ENCODE data around the gene PARD3.
"Not testable (repeated sequence)": the region's sequence is repeated elsewhere in the genome, so short reads cannot be mapped to it uniquely, and the experiment has no call there.

Gene PARD3

DNA sequence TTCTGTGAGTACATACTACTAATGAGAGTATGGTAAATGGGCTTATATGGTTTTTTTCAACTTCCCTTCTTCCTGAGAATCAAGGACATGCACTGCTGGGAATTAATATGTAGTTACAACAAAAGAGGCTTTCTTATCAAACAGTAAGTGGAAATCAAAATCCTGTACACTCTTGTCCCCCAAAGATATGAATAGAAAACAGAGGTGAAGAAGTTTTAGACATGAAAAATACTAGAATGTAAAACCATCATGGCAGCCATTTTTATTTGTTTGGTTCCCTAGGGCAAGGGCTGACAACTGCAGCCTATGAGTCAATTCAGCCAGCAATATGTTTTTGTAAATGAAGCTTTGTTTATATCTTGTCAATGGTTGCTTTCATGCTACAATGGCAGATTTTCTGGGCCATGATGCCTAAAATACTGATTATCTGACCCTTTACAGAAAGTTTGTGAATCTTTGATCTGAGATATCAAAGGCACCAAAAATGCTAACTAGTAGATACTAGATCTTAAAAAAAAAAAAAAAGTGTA, 422.4 kb downstream of the PARD3 start:
- DNase-seq: no peak
- Histone ChIP-seq H2BK120ac (ENCODE audit: insufficient read depth, low read length, poor library complexity) (no peak overlapping the region), H2AK5ac (ENCODE audit: low read length) (no peak overlapping the region), H3K9me3 (ENCODE audit: insufficient read depth, low read depth, low read length) (no peaks in the 10 kb centered on the region), H2BK12ac (ENCODE audit: low read length) (no peak overlapping the region), H3K4ac (ENCODE audit: low read depth, low read length) (no peak overlapping the region), H3K79me2 (ENCODE audit: control insufficient read depth, insufficient read depth, low read length, poor library complexity) (no peaks in the 10 kb centered on the region), H3K27me3 (ENCODE audit: insufficient read depth, low read length) (no peaks in the 10 kb centered on the region), H3K4me3 (ENCODE audit: low read depth, low read length) (no peak overlapping the region), H3K4me1 (ENCODE audit: control insufficient read depth in 1 of 2, insufficient read depth in 2 of 2, low read length in 2 of 2) (no peaks in the 10 kb centered on the region), H3K4me2 (ENCODE audit: low read length) (no peak overlapping the region), H3K14ac (ENCODE audit: low read length) (no peak overlapping the region), H4K91ac (ENCODE audit: low read depth, low read length) (no peak overlapping the region), H3K18ac (ENCODE audit: low read length) (no peak overlapping the region), H3K23ac (ENCODE audit: low read length) (no peak overlapping the region), H4K8ac (ENCODE audit: low read depth, low read length) (no peak overlapping the region), H2BK5ac (ENCODE audit: low read depth, low read length, poor library complexity) (no peak overlapping the region), H3K9ac (ENCODE audit: low read length) (no peak overlapping the region), H3K36me3 (ENCODE audit: control insufficient read depth in 1 of 2, insufficient read depth in 2 of 2, low read length in 2 of 2) (no peaks in the 10 kb centered on the region), H4K12ac (ENCODE audit: low read depth, low read length) (no peak overlapping the region), H3K79me1 (ENCODE audit: low read length) (no peaks in the 10 kb centered on the region), H3K27ac (ENCODE audit: low read depth, low read length) (no peak overlapping the region), H2AFZ (ENCODE audit: insufficient read depth, low read length, poor library complexity) (no peak overlapping the region)

DNA sequence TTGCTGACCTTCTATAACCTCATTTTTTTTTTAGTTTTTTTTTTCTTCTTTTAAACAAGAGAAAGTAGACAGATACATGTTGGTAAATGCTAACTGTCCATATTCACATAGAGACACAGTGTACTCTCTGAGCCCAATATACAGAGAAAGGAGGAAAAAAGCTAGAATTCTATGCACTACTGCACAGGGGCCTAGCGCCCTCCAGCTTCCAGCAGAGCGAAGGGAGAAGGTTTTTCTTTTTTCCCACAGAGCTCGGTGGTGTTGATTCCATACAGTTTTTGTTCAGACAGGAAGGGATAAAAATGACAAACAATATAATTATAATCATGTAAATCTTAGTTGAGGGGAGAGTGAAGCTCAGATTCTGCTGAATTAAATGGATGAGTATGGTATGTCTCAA, 423.9 kb downstream of the PARD3 start:
- DNase-seq; H4K8ac ChIP-seq (ENCODE audit: low read depth, low read length); H2BK12ac ChIP-seq (ENCODE audit: low read length); H3K4ac ChIP-seq (ENCODE audit: low read depth, low read length); H3K79me1 ChIP-seq (ENCODE audit: low read length); H2AK5ac ChIP-seq (ENCODE audit: low read length); H2BK120ac ChIP-seq (ENCODE audit: insufficient read depth, low read length, poor library complexity); H3K14ac ChIP-seq (ENCODE audit: low read length); H3K4me1 ChIP-seq (ENCODE audit: control insufficient read depth in 1 of 2, insufficient read depth in 2 of 2, low read length in 2 of 2); H3K9me3 ChIP-seq (ENCODE audit: insufficient read depth, low read depth, low read length); H3K9ac ChIP-seq (ENCODE audit: low read length); H3K4me3 ChIP-seq (ENCODE audit: low read depth, low read length); H4K91ac ChIP-seq (ENCODE audit: low read depth, low read length); H4K12ac ChIP-seq (ENCODE audit: low read depth, low read length); H3K23ac ChIP-seq (ENCODE audit: low read length); H2BK5ac ChIP-seq (ENCODE audit: low read depth, low read length, poor library complexity); H2AFZ ChIP-seq (ENCODE audit: insufficient read depth, low read length, poor library complexity); H3K4me2 ChIP-seq (ENCODE audit: low read length); H3K79me2 ChIP-seq (ENCODE audit: control insufficient read depth, insufficient read depth, low read length, poor library complexity); H3K27me3 ChIP-seq (ENCODE audit: insufficient read depth, low read length); H3K18ac ChIP-seq (ENCODE audit: low read length); H3K36me3 ChIP-seq (ENCODE audit: control insufficient read depth in 1 of 2, insufficient read depth in 2 of 2, low read length in 2 of 2); H3K27ac ChIP-seq (ENCODE audit: low read depth, low read length): not testable (repeated sequence)
- no CpG with 5 or more reads among the region's 3 CpGs for WGBS (ENCODE audit: extremely low coverage, insufficient coverage, insufficient read length)

DNA sequence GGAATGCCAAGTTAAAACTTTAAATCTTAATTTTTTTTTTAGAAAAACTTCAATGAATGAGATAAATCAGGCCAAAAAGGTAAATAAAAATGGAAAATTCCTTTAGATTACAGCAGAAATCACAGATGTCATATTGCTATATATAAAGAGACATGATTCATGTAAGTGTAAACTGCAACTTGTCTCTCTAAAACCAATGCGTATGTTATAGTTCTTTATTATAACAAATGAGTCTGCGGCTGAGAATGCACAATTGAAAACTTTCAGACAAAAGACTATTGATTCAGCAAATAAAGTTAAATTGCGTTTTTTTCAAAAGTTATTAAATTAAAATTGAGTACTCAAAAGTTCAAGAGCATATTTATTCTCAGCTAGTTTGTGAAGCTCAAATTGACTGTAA, 425.3 kb downstream of the PARD3 start:
- Histone ChIP-seq H3K79me1 (ENCODE audit: low read length) (no peaks in the 10 kb centered on the region), H3K4me1 (ENCODE audit: control insufficient read depth in 1 of 2, insufficient read depth in 2 of 2, low read length in 2 of 2) (no peaks in the 10 kb centered on the region), H3K4ac (ENCODE audit: low read depth, low read length) (no peak overlapping the region), H2BK12ac (ENCODE audit: low read length) (no peak overlapping the region), H3K27ac (ENCODE audit: low read depth, low read length) (no peak overlapping the region), H3K27me3 (ENCODE audit: insufficient read depth, low read length) (no peaks in the 10 kb centered on the region), H3K79me2 (ENCODE audit: control insufficient read depth, insufficient read depth, low read length, poor library complexity) (no peaks in the 10 kb centered on the region), H2BK5ac (ENCODE audit: low read depth, low read length, poor library complexity) (no peak overlapping the region), H3K18ac (ENCODE audit: low read length) (no peak overlapping the region), H3K14ac (ENCODE audit: low read length) (no peak overlapping the region), H4K12ac (ENCODE audit: low read depth, low read length) (no peak overlapping the region), H3K23ac (ENCODE audit: low read length) (no peak overlapping the region), H3K4me2 (ENCODE audit: low read length) (no peak overlapping the region), H3K9me3 (ENCODE audit: insufficient read depth, low read depth, low read length) (no peaks in the 10 kb centered on the region), H2AK5ac (ENCODE audit: low read length) (no peak overlapping the region), H3K9ac (ENCODE audit: low read length) (no peak overlapping the region), H3K36me3 (ENCODE audit: control insufficient read depth in 1 of 2, insufficient read depth in 2 of 2, low read length in 2 of 2) (no peaks in the 10 kb centered on the region), H2AFZ (ENCODE audit: insufficient read depth, low read length, poor library complexity) (no peak overlapping the region), H2BK120ac (ENCODE audit: insufficient read depth, low read length, poor library complexity) (no peak overlapping the region), H4K8ac (ENCODE audit: low read depth, low read length) (no peak overlapping the region), H3K4me3 (ENCODE audit: low read depth, low read length) (no peak overlapping the region), H4K91ac (ENCODE audit: low read depth, low read length) (no peak overlapping the region)
- no peak for DNase-seq
- WGBS (ENCODE audit: extremely low coverage, insufficient coverage, insufficient read length): no CpG with 5 or more reads among the region's 3 CpGs

DNA sequence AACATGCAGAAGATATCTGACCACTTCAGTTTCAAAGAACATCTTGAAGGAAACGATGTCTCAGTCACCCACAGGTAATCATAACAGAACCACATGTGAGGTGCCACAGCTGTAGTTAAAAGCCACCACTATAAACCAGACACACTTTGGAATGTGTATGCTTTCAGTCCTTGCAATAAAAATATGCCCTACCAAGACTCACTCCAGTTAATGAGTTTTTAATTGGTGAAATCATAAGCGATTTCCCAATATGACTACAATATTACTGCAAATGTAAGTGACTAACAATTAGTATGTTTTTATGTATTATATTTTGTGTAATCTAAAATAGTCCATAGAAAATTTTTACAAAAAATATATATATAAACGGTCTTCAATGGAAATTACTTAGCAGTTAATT, 428.2 kb downstream of the PARD3 start:
- no peak overlapping the region for H4K91ac ChIP-seq (ENCODE audit: low read depth, low read length)
- no peak overlapping the region for H4K8ac ChIP-seq (ENCODE audit: low read depth, low read length)
- no peak overlapping the region for H3K4ac ChIP-seq (ENCODE audit: low read depth, low read length)
- no peak overlapping the region for H2BK5ac ChIP-seq (ENCODE audit: low read depth, low read length, poor library complexity)
- H2BK120ac ChIP-seq (ENCODE audit: insufficient read depth, low read length, poor library complexity): no peak overlapping the region
- no peak overlapping the region for H2AFZ ChIP-seq (ENCODE audit: insufficient read depth, low read length, poor library complexity)
- peaks cover 0 to 3% of the 10 kb centered on the region in 2 experiments for H3K36me3 ChIP-seq (ENCODE audit: control insufficient read depth in 1 of 2, insufficient read depth in 2 of 2, low read length in 2 of 2)
- H3K79me2 ChIP-seq (ENCODE audit: control insufficient read depth, insufficient read depth, low read length, poor library complexity): no peaks in the 10 kb centered on the region
- H3K27me3 ChIP-seq (ENCODE audit: insufficient read depth, low read length): no peaks in the 10 kb centered on the region
- H3K27ac ChIP-seq (ENCODE audit: low read depth, low read length): no peak overlapping the region
- no peak overlapping the region for H3K23ac ChIP-seq (ENCODE audit: low read length)
- no peak overlapping the region for H3K4me3 ChIP-seq (ENCODE audit: low read depth, low read length)
- no peak overlapping the region for H3K18ac ChIP-seq (ENCODE audit: low read length)
- no peak overlapping the region for H3K4me2 ChIP-seq (ENCODE audit: low read length)
- DNase-seq: no peak
- no peak overlapping the region for H4K12ac ChIP-seq (ENCODE audit: low read depth, low read length)
- no peaks in the 10 kb centered on the region for H3K9me3 ChIP-seq (ENCODE audit: insufficient read depth, low read depth, low read length)
- no peak overlapping the region for H2AK5ac ChIP-seq (ENCODE audit: low read length)
- no peak overlapping the region for H3K14ac ChIP-seq (ENCODE audit: low read length)
- H3K4me1 ChIP-seq (ENCODE audit: control insufficient read depth in 1 of 2, insufficient read depth in 2 of 2, low read length in 2 of 2): no peaks in the 10 kb centered on the region
- WGBS (ENCODE audit: extremely low coverage, insufficient coverage, insufficient read length): no CpG with 5 or more reads among the region's 3 CpGs
- H3K9ac ChIP-seq (ENCODE audit: low read length): no peak overlapping the region
- no peaks in the 10 kb centered on the region for H3K79me1 ChIP-seq (ENCODE audit: low read length)
- no peak overlapping the region for H2BK12ac ChIP-seq (ENCODE audit: low read length)

All from trophoblast cell (in vitro differentiated cells and primary cell).